Measurements from ENCODE around the gene PDIA6.

GRCh38 chr2:10785260-10785659, 27.3 kb downstream of the PDIA6 start:
- no peak for TF ChIP-seq CTCF (conservative IDR thresholded peaks at IDR 0.05; ENCODE audit: low read depth, low read length)
- TF ChIP-seq EZH2 (IDR thresholded peaks at IDR 0.05; ENCODE audit: borderline replicate concordance, low read depth, low read length, poor library complexity, severe bottlenecking) = no peak

Measured in A673 (cell line).